Activated CD4-positive, alpha-beta memory T cell treated with anti-CD3 and anti-CD28 coated beads for 36 hours (primary cell): ENCODE data around the gene SGCE. TPM values are rescaled to one million over a fixed set of nuclear protein-coding genes. Genes with fewer than 3 reads are reported as not detected.

Experiments used
- CTCF ChIA-PET: fragments of 350-600 bp; sonication (Branson Sonifier 250); formaldehyde crosslinking; loops from one replicate; lab custom pipeline; 2021; ENCODE audit warnings: antibody characterized with exemption, inconsistent platforms; lab: Charles Lee
- POLR2A ChIA-PET: fragments of 350-600 bp; sonication (Branson Sonifier 250); formaldehyde crosslinking; loops from one replicate; lab custom pipeline; 2021; ENCODE audit warnings: antibody characterized with exemption; lab: Charles Lee
- DNase-seq: peaks from one replicate; pipeline ENCODE4 v3.0.0-alpha.2; 2020
- H3K27ac Mint-ChIP-seq: one replicate; pipeline ENCODE4 v1.8.0; 2021; ENCODE audit warnings: mixed read lengths
- H3K27me3 Mint-ChIP-seq: one replicate; pipeline ENCODE4 v1.8.0; 2021; ENCODE audit warnings: mixed read lengths
- H3K36me3 Mint-ChIP-seq: one replicate; pipeline ENCODE4 v1.8.0; 2021; ENCODE audit warnings: mixed read lengths
- H3K4me1 Mint-ChIP-seq: one replicate; pipeline ENCODE4 v1.8.0; 2021; ENCODE audit warnings: low read depth, mixed read lengths
- H3K4me3 Mint-ChIP-seq: one replicate; pipeline ENCODE4 v1.8.0; 2021; ENCODE audit warnings: mild to moderate bottlenecking, mixed read lengths
- H3K9me3 Mint-ChIP-seq: one replicate; pipeline ENCODE4 v1.8.0; 2021; ENCODE audit warnings: mixed read lengths
- intact Hi-C: fragments of 100-400 bp; cut with micrococcal nuclease; formaldehyde crosslinking; loops from one replicate; pipeline ENCODE4 v1.15.1; 2023
- total RNA-seq, 2 experiments: library from RNA; stranded (reverse); gene quantifications; one replicate each; pipeline ENCODE4 v1.2.3, GENCODE V29; 2021

SGCE gene
- total RNA-seq, 2 experiments from 2014 or later = 0.50 to 0.92 TPM

DNA sequence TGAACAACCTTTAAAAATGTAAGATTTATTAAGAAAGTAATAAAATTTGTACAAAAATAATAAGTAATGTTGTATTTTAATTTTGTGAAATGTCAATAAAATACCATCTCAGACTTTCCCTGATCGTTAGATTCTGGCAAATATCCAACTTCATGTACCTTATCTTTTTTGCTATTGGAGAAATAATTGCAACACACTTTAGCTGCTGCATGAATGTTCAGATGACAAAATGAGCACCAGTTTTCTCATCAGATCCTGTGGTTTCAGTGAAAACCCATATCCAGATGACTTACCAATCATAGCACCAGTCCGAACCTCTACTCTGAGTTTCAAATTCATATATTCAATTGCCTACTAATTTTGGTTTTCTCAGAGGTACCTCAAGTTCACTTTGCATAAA lies 76.5 kb downstream of the SGCE start:
- ChIA-PET POLR2A (no interaction called here), CTCF (no interaction called here)
- no peaks in the 10 kb centered on the region for H3K4me1 Mint-ChIP-seq
- H3K27ac Mint-ChIP-seq = no peak overlapping the region
- H3K36me3 Mint-ChIP-seq = peaks cover 51% of the 10 kb centered on the region
- no peak overlapping the region for H3K4me3 Mint-ChIP-seq
- intact Hi-C loops = no loop called here
- H3K9me3 Mint-ChIP-seq = peaks cover 19% of the 10 kb centered on the region
- no peak for DNase-seq
- H3K27me3 Mint-ChIP-seq = no peaks in the 10 kb centered on the region

DNA sequence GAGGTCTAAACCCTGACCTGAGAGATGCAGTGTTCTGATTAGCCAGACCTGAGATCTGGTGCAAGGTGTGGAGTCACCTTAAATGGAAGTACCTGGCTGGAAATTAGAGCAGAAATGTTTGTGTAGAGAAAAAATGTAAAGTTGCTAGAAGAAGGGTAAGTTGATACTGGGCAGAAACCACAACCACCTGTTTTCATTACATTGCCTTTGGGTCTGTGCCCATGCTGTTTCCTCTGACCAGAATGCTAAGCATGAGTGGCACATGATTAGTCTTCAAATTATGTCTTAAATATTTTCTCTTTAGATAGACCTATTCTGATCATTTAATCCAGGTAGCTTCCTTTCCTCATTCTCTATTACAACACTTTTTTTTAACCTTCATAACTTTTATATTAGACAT lies 77.3 kb downstream of the SGCE start:
- H3K36me3 Mint-ChIP-seq = peaks cover 60% of the 10 kb centered on the region
- intact Hi-C loops = no loop called here
- no peaks in the 10 kb centered on the region for H3K27me3 Mint-ChIP-seq

DNA sequence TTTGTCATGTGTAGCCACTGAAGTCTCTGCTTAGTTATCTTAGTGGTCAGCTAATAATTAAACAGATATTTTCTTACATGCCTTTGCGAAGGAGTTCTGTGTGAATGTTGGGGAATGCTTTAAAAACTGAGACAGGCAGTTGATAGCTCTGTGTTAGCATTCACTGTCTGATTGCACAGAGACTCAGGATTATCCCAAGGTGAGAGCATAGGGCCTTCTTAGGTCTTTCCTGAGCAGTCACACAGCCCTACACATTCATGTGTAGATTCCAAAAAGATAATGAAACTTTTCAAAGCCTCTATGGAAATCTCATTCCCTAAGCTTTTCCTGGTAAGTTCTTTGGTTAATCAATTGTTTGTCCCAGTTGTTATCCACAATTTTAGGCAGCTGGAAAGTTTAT lies 78.6 kb downstream of the SGCE start:
- ChIA-PET POLR2A (no interaction called here), CTCF (no interaction called here)
- H3K4me3 Mint-ChIP-seq = no peak overlapping the region
- peaks cover 36% of the 10 kb centered on the region for H3K9me3 Mint-ChIP-seq
- no peaks in the 10 kb centered on the region for H3K27me3 Mint-ChIP-seq
- no peaks in the 10 kb centered on the region for H3K4me1 Mint-ChIP-seq
- intact Hi-C loops = no loop called here
- DNase-seq = no peak
- H3K36me3 Mint-ChIP-seq = peaks cover 68% of the 10 kb centered on the region
- no peak overlapping the region for H3K27ac Mint-ChIP-seq

More for the DNA sequence above, 77.3 kb downstream of the SGCE start:
- H3K27ac Mint-ChIP-seq = no peak overlapping the region
- POLR2A ChIA-PET = no interaction called here
- H3K4me1 Mint-ChIP-seq = no peaks in the 10 kb centered on the region
- H3K4me3 Mint-ChIP-seq = no peak overlapping the region
- peaks cover 27% of the 10 kb centered on the region for H3K9me3 Mint-ChIP-seq
- CTCF ChIA-PET = no interaction called here
- no peak for DNase-seq

DNA sequence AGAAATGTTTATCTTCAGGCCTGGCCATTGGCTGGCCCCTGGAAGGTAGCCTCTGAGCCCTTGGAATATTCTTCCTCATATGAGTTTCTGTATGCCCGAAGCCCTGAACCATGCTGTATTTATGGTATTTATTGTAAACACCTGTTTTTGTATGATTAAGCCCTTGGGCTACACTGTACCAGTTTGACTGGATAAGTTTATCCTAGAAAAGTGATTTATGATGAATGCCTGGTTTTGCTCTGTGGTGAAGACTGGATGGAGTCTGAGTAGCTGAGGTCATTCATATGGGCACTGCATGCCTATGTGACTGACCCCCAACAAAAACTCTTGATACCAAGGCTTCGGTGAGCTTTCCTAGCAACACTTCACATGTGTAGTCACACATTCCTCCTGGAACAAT lies 79.6 kb downstream of the SGCE start:
- Mint-ChIP-seq H3K4me3 (no peak overlapping the region), H3K27me3 (no peaks in the 10 kb centered on the region), H3K36me3 (peaks cover 72% of the 10 kb centered on the region), H3K27ac (no peak overlapping the region), H3K9me3 (peaks cover 38% of the 10 kb centered on the region), H3K4me1 (no peaks in the 10 kb centered on the region)
- no peak for DNase-seq
- ChIA-PET CTCF (no interaction called here), POLR2A (no interaction called here)
- intact Hi-C loops = no loop called here

DNA sequence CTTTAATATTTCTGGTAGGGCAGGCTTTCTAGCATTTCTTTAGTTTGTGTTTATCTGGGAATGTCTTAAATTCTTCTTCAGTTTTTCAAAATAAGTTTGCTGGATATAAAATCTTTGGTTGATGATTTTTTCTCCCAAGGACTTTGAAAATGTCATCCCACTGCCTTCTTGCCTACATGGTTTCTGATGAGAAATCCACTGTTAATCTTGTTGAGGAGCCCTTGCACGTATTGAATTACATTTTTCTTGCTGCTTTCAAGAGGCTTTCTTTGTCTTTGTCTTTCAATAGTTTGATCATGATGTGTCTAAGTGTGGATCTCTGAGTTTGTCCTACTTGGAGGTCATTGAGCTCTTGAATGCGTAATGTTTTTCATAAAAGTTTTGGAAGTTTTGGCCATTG lies 80.3 kb downstream of the SGCE start:
- DNase-seq = no peak
- peaks cover 35% of the 10 kb centered on the region for H3K9me3 Mint-ChIP-seq
- intact Hi-C loops = no loop called here
- H3K4me1 Mint-ChIP-seq = no peaks in the 10 kb centered on the region
- CTCF ChIA-PET = no interaction called here
- POLR2A ChIA-PET = no interaction called here
- no peaks in the 10 kb centered on the region for H3K27me3 Mint-ChIP-seq
- no peak overlapping the region for H3K4me3 Mint-ChIP-seq
- no peak overlapping the region for H3K27ac Mint-ChIP-seq
- peaks cover 76% of the 10 kb centered on the region for H3K36me3 Mint-ChIP-seq

DNA sequence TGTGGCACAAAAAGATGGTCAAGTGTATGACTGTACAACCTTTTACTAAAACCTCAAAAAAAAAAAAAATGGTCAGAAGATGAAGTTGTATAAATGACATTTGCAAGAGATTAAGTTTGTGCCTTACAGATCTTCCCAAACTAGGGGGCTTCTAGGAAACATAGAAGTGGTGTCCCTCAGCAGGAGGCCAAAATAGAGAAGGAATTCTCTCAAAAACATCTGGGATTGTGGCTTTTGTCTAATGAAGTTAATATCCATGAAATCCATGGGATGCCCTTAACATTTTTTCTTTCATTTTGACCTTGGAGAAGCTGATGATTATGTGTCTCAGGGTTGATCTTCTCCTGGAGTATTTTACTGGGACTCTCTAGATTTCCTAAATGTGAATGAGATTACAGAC lies 84.1 kb downstream of the SGCE start:
- Mint-ChIP-seq H3K9me3 (peaks cover 37% of the 10 kb centered on the region), H3K27ac (no peak overlapping the region), H3K4me3 (no peak overlapping the region), H3K4me1 (no peaks in the 10 kb centered on the region), H3K36me3 (peaks cover 58% of the 10 kb centered on the region), H3K27me3 (no peaks in the 10 kb centered on the region)
- CTCF ChIA-PET = no interaction called here
- no peak for DNase-seq
- intact Hi-C loops = no loop called here
- POLR2A ChIA-PET = no interaction called here

DNA sequence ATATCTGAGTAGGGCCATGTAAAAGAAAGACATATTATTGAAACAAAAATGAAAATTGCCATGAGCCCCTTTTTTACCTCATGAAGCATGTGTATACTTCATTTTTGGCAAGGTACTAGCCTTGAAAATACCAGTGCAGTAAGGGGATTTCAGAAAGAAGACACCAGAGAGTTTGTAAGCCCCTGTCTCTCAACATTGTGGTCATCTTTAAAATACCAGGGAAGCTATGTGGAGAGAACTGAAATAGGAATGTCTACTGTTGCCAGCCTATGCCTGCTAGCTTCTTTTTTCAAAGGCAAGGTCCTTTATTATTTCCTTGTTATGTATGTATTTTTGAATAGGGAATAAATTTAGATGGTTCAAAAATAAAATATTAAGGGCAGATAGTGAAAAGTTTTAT lies 88.5 kb downstream of the SGCE start:
- ChIA-PET CTCF (no interaction called here), POLR2A (no interaction called here)
- no peak for DNase-seq
- H3K27me3 Mint-ChIP-seq = no peaks in the 10 kb centered on the region
- H3K4me3 Mint-ChIP-seq = no peak overlapping the region
- H3K27ac Mint-ChIP-seq = no peak overlapping the region
- no peaks in the 10 kb centered on the region for H3K4me1 Mint-ChIP-seq
- peaks cover 6% of the 10 kb centered on the region for H3K9me3 Mint-ChIP-seq
- peaks cover 24% of the 10 kb centered on the region for H3K36me3 Mint-ChIP-seq
- intact Hi-C loops = no loop called here

DNA sequence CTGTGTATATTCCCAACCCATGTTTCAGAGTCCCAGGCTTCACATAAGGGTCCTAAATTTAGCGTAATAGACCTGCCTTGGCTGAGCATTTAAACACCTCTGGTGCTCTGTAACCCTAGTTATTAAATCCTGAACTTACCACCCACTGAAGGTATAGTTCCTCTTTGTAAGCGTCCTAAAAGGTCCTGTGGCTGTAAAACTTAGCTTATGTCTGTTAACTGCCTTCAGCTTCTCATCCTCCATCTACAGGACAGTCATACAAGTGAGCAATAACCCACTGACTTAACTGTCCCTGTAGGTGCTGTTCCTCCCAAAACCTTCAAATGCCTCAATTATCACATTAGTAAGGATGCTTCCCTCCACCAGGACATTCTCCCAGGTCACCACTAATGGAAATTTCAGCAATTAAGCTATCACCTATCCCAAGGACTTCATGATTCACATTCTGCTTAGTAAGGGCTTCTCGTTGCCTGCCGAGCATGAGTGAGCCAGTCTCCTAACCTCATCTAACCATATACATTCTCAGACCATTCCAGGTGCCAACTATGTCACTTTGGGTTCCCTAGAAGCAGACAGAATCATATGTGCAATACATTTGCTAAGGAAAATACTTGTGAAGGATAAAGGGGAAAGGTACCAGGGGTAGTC lies 90.6 kb downstream of the SGCE start:
- peaks cover 2% of the 10 kb centered on the region for H3K9me3 Mint-ChIP-seq
- H3K27me3 Mint-ChIP-seq = no peaks in the 10 kb centered on the region
- no peak for DNase-seq
- peaks cover 16% of the 10 kb centered on the region for H3K36me3 Mint-ChIP-seq
- H3K27ac Mint-ChIP-seq = no peak overlapping the region
- intact Hi-C loops = no loop called here
- POLR2A ChIA-PET = no interaction called here
- CTCF ChIA-PET = no interaction called here
- no peaks in the 10 kb centered on the region for H3K4me1 Mint-ChIP-seq
- H3K4me3 Mint-ChIP-seq = no peak overlapping the region

DNA sequence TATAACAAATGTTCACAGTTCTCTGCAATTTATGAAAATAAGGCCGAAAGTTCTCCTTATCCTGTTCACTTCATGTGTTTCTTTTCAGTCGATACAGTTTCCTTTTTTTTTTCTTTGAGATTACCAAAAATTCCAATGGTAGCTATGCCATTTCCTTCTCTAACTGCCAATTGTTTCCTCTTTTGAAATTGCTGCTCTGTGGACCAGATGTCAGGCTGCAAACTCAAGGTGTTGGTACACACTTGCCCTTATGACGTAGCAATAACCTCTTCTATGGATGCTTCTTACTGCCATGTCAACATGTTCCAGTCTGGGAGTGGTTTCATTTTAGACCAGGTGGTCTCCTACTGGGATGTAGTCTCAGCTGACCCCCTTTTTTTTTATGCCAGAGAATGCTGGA lies 93.4 kb downstream of the SGCE start:
- Mint-ChIP-seq H3K9me3 (no peaks in the 10 kb centered on the region), H3K27me3 (no peaks in the 10 kb centered on the region), H3K36me3 (peaks cover 17% of the 10 kb centered on the region), H3K4me1 (no peaks in the 10 kb centered on the region), H3K27ac (no peak overlapping the region), H3K4me3 (no peak overlapping the region)
- DNase-seq = no peak
- intact Hi-C loops = no loop called here
- ChIA-PET POLR2A (no interaction called here), CTCF (no interaction called here)

DNA sequence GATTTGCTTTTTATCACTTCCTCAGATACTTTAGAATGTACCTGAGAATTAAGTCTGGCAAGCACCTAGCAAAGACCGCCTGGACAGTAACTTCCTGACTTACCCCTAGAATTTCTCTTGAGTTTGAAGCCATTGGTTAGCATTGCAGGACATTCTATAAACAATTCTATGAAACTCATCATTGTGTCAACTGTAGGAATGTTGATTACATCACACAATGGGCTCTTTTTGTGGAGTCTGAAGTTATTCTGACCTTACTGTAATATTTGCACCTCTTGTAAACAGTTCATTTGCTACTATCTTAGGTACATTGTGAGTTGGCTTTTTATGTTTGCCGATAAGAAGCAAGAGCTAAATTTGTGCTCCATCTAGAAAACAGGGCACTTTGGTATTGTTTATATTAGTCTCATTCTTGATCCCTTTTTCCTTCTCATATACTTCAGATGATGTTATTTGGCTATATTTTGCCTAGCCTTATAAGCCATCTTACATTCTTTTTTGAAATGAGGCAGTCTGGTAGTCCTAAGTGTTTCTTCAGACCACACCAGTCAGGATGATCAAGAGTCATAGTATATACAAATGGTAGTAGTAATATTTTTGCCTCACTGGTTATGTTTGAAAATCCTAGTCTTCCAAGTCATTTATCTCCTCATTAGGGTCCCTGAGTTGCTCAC lies 94.0 kb downstream of the SGCE start:
- intact Hi-C loops = no loop called here
- H3K36me3 Mint-ChIP-seq = peaks cover 22% of the 10 kb centered on the region
- ChIA-PET CTCF (no interaction called here), POLR2A (no interaction called here)
- H3K4me3 Mint-ChIP-seq = no peak overlapping the region
- DNase-seq = no peak
- H3K4me1 Mint-ChIP-seq = no peaks in the 10 kb centered on the region
- H3K27me3 Mint-ChIP-seq = no peaks in the 10 kb centered on the region
- no peak overlapping the region for H3K27ac Mint-ChIP-seq
- no peaks in the 10 kb centered on the region for H3K9me3 Mint-ChIP-seq

DNA sequence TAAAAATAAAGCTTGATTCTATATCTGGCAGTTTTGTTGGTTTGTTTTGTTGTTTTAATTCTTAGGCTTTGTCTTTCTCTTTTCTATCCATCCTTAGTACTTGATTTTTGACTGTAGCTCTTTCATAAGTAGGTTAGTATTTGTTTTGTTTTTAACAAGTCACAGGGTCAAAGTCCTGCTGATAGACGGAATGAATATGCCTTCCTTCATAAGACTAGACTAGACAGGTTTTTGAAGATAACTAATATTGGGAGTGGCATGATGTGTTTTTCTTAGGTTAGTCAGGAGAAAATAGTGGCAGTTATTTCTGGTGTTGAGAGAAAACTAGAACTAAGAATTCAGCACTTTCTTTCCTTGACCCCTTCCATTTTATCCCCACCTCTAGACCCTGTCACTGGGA lies 96.0 kb downstream of the SGCE start:
- ChIA-PET POLR2A (no interaction called here), CTCF (no interaction called here)
- no peak for DNase-seq
- Mint-ChIP-seq H3K27ac (no peak overlapping the region), H3K9me3 (no peaks in the 10 kb centered on the region), H3K4me3 (no peak overlapping the region), H3K4me1 (peaks cover 6% of the 10 kb centered on the region), H3K36me3 (peaks cover 27% of the 10 kb centered on the region), H3K27me3 (no peaks in the 10 kb centered on the region)
- intact Hi-C loops = no loop called here

DNA sequence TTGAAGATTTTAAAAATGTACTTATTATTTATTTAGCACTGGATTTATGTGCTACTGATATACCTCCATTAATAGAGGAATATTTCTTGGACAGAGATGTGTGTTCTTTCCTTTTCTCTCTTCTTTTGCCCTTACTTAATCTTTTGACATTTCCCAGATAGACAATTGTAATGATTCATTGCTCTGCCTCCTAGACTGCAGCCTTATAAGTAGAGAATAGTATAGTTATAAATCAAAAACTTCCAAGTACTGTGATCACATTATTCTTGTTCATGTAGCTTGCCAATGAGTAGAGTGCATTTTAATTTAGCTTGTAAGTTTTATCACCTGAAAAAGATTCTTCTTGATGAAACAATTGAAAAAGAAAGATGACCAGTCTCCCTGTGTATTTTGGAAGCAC lies 98.7 kb downstream of the SGCE start:
- Mint-ChIP-seq H3K9me3 (no peaks in the 10 kb centered on the region), H3K36me3 (peaks cover 31% of the 10 kb centered on the region), H3K27me3 (no peaks in the 10 kb centered on the region), H3K4me1 (peaks cover 6% of the 10 kb centered on the region), H3K4me3 (no peak overlapping the region), H3K27ac (no peak overlapping the region)
- ChIA-PET POLR2A (no interaction called here), CTCF (no interaction called here)
- intact Hi-C loops = no loop called here
- no peak for DNase-seq

DNA sequence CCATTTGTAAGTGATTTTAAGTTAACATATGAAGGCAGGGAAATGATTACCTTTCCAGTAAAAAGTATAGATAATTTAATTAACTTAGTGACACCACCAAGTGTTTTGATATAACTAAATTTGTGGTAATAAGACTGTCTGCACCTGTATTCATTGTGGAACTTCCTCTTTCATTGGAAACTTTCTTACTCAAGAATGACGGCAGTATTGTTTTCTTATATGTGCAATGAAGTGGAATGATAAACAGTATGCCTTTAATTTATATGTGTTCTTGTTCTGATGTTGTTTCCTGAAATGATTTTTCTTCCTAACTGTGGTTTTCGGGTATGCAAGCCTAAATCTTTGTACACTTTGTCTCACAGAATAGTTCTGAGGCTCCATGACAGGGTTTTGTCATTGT lies 99.9 kb downstream of the SGCE start:
- intact Hi-C loops = no loop called here
- CTCF ChIA-PET = interaction anchor here (1.2 kb wide), 1 partner anchor 30 kb away, joined by 3 read pairs; no protein-coding TSS in a partner anchor
- POLR2A ChIA-PET = no interaction called here
- Mint-ChIP-seq H3K9me3 (no peaks in the 10 kb centered on the region), H3K4me3 (no peak overlapping the region), H3K27ac (no peak overlapping the region), H3K4me1 (peaks cover 6% of the 10 kb centered on the region), H3K36me3 (peaks cover 26% of the 10 kb centered on the region), H3K27me3 (no peaks in the 10 kb centered on the region)
- DNase-seq = no peak
